Measurements from ENCODE around the gene SNAPC5. TPM values are rescaled to one million over a fixed set of nuclear protein-coding genes. Genes with fewer than 3 reads are reported as not detected.
"Not testable (repeated sequence)": the region's sequence is repeated elsewhere in the genome, so short reads cannot be mapped to it uniquely, and the experiment has no call there.

SNAPC5 gene
- total RNA-seq, 4 donors from 2014 or later = 22.0 to 35.8 (median 26.4) TPM

GRCh38 chr15:66514586-66514985 is 17.0 kb upstream of the SNAPC5 start:
- no peak for DNase-seq (ENCODE audit: low spot score)
- no peak for TF ChIP-seq CTCF (IDR thresholded peaks at IDR 0.05)
- no peak for ATAC-seq (ENCODE audit: low FRiP score)

- TF ChIP-seq CTCF (IDR thresholded peaks at IDR 0.05) = no peak
Measured at GRCh38 chr15:66508293-66508883, 10.8 kb upstream of the SNAPC5 start.

GRCh38 chr15:66505818-66506217 is 8.3 kb upstream of the SNAPC5 start:
- TF ChIP-seq CTCF (IDR thresholded peaks at IDR 0.05) = no peak
- DNase-seq (ENCODE audit: low spot score) (no peak), ATAC-seq (ENCODE audit: low FRiP score) (no peak)

More at GRCh38 chr15:66508293-66508883, 10.8 kb upstream of the SNAPC5 start:
- ATAC-seq (ENCODE audit: low FRiP score) (no peak), DNase-seq (ENCODE audit: low spot score) (no peak)

- DNase-seq (ENCODE audit: low spot score) (no peak), ATAC-seq (ENCODE audit: low FRiP score) (peak; percentile 19)
- no peak for TF ChIP-seq CTCF (IDR thresholded peaks at IDR 0.05)
Measured at GRCh38 chr15:66505430-66505811, 7.9 kb upstream of the SNAPC5 start.

GRCh38 chr15:66504563-66505429 is 7.2 kb upstream of the SNAPC5 start, which contains the start of the genes RPL4 and ZWILCH:
RPL4 (minus strand) TSS chr15:66504855; CDS start chr15:66504790, 65 bp downstream.
ZWILCH (plus strand) TSS chr15:66505326; CDS start chr15:66505339, 13 bp downstream.
- no peak for TF ChIP-seq CTCF (IDR thresholded peaks at IDR 0.05)
- DNase-seq (ENCODE audit: low spot score) (peak; percentile 57), ATAC-seq (ENCODE audit: low FRiP score) (peak; percentile 87)

GRCh38 chr15:66503780-66504562 is 6.4 kb upstream of the SNAPC5 start:
- DNase-seq (ENCODE audit: low spot score) (no peak), ATAC-seq (ENCODE audit: low FRiP score) (no peak)
- no peak for TF ChIP-seq CTCF (IDR thresholded peaks at IDR 0.05)

GRCh38 chr15:66503041-66503648 is 5.6 kb upstream of the SNAPC5 start:
- not testable (repeated sequence) for ATAC-seq (ENCODE audit: low FRiP score); DNase-seq (ENCODE audit: low spot score)

Data from omental fat pad (tissue), 4 donors.